ENCODE results near the gene FKBP15.

DNA sequence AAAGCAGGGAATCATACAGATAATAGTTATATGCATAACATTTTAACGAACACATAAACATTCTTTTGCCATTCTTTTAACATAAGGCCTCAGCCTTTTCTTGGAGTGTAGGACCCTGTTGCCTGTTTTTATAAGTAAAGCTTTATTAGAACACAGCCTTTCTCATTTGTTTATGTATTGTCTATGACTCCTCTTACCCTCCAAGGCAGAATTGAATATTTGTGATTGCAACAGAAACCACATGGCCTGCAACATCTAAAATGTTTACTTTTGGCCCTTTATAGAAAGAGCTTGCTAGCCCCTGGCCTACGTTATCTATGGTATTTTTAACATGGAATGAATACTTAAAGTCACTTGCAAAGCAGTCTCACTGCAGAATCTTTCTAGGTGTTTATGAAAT is 2.9 kb upstream of the FKBP15 start:
- TF ChIP-seq, protein P1, sequence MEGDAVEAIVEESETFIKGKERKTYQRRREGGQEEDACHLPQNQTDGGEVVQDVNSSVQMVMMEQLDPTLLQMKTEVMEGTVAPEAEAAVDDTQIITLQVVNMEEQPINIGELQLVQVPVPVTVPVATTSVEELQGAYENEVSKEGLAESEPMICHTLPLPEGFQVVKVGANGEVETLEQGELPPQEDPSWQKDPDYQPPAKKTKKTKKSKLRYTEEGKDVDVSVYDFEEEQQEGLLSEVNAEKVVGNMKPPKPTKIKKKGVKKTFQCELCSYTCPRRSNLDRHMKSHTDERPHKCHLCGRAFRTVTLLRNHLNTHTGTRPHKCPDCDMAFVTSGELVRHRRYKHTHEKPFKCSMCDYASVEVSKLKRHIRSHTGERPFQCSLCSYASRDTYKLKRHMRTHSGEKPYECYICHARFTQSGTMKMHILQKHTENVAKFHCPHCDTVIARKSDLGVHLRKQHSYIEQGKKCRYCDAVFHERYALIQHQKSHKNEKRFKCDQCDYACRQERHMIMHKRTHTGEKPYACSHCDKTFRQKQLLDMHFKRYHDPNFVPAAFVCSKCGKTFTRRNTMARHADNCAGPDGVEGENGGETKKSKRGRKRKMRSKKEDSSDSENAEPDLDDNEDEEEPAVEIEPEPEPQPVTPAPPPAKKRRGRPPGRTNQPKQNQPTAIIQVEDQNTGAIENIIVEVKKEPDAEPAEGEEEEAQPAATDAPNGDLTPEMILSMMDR (IDR thresholded peaks at IDR 0.05): no peak
- TF ChIP-seq POLR2AphosphoS5 (IDR thresholded peaks at IDR 0.05; ENCODE audit: low read depth, low read length) (no peak), SIN3A (IDR thresholded peaks at IDR 0.05; ENCODE audit: borderline replicate concordance, insufficient read depth, low read depth, low read length) (no peak)
